Right lobe of liver (tissue), 6 donors: ENCODE measurements around the gene EPB41L1. TPM values are rescaled to one million over a fixed set of nuclear protein-coding genes. Genes with fewer than 3 reads are reported as not detected.

Source experiments
- ATAC-seq, 4 donors: fragments of 200-7000 bp; cut with Tn5 transposase; one replicate each; pipeline ENCODE4 v1.9.1; 2020; ENCODE audit warnings: mild to moderate bottlenecking in 4 of 4, moderate library complexity in 4 of 4
- DNase-seq, 3 donors: peaks; one replicate each; pipeline ENCODE4 v3.0.0-alpha.2; 2020
- H3K27ac ChIP-seq, 3 donors: fragments of 200-600 bp; one replicate each; pipeline ENCODE4 v1.8.0; 2022
- H3K27me3 ChIP-seq, 2 donors: fragments of 200-600 bp; one replicate each; pipeline ENCODE4 v1.8.0; 2022
- H3K36me3 ChIP-seq, 4 donors: fragments of 200-600 bp; sonication (generic) in 1 of 4; one replicate each; pipeline versions ENCODE4 v1.5.1 to v1.8.0; 2017 to 2022; ENCODE audit warnings: control low read depth in 1 of 4
- H3K4me1 ChIP-seq, 4 donors: fragments of 200-600 bp; sonication (generic) in 1 of 4; one replicate each; pipeline versions ENCODE4 v1.5.1 to v1.8.0; 2017 to 2022; ENCODE audit warnings: control low read depth in 1 of 4
- H3K4me3 ChIP-seq, 3 donors: fragments of 200-600 bp; one replicate each; pipeline ENCODE4 v1.8.0; 2022
- H3K9me3 ChIP-seq, 4 donors: fragments of 200-600 bp; sonication (generic) in 1 of 4; one replicate each; pipeline versions ENCODE4 v1.5.1 to v1.8.0; 2017 to 2022; ENCODE audit warnings: control low read depth in 1 of 4
- CTCF ChIP-seq, 4 donors: fragments of 200-600 bp in 3 of 4; fragments of 450-650 bp in 1 of 4; IDR thresholded peaks; one replicate each; pipeline versions ENCODE4 v1.5.1 to v1.8.0; 2016 to 2022; ENCODE audit warnings: antibody characterized with exemption in 4 of 4, mild to moderate bottlenecking in 2 of 4
- POLR2A ChIP-seq: fragments of 450-650 bp; IDR thresholded peaks from one replicate; pipeline ENCODE4 v1.6.1; 2017; ENCODE audit warnings: antibody characterized with exemption, mild to moderate bottlenecking
- WGBS: methylation state at CpG from one replicate; pipeline ENCODE4 v1.1.6; 2018; ENCODE audit warnings: low coverage, low lambda C conversion rate; ENCODE audit not compliant: insufficient coverage; ENCODE audit errors: missing lambda C conversion rate; 5-methylcytosine and 5-hydroxymethylcytosine counted together
- intact Hi-C, 2 donors: fragments of 100-400 bp; cut with DNase I; formaldehyde crosslinking; loops; one replicate each; pipeline versions ENCODE4 v1.11.2 to v1.14.1; 2022
- total RNA-seq, 6 experiments: library from RNA; depleted of rRNA in 2 of 6; stranded (reverse); fragments of >200 nt in 2 of 6; fragmentation: NEBNext Ultra II Directional in 3 of 6; extraction: Animal tissue kit (Norgen Biotek cat#: 25700) in 3 of 6; gene quantifications; one replicate each; pipeline versions ENCODE4 v1.1.0 to v1.2.4, GENCODE V29; 2016 to 2023
- donor health status: DM: no; HTN: yes; CAD: no.
- donor health status: DM: no; HTN: no; CAD: no.
- donor health status: DM: no; HTN: no; CAD: no.
- donor health status: DM: no; HTN: yes; CAD: no.
- donor health status: DM: no; HTN: yes; CAD: no.

EPB41L1 gene
- total RNA-seq, 6 experiments from 2014 or later = 3.1 to 13.2 (median 5.3) TPM

- TF ChIP-seq POLR2A = no peak
- Histone ChIP-seq H3K36me3 (no peaks in the 10 kb centered on the region), H3K4me1 (no peaks in the 10 kb centered on the region), H3K27me3 (no peaks in the 10 kb centered on the region), H3K4me3 (no peak overlapping the region), H3K9me3 (no peaks in the 10 kb centered on the region), H3K27ac (no peak overlapping the region)
- DNase-seq (no peak), ATAC-seq (no peak)
- intact Hi-C loops = no loop called here
- 46% methylated on average over 3 of the region's 3 CpGs for WGBS
Observed at GRCh38 chr20:36230019-36230418, 75.5 kb downstream of the EPB41L1 start.

GRCh38 chr20:36231331-36231730 is 76.8 kb downstream of the EPB41L1 start:
- H3K4me3 ChIP-seq = no peak overlapping the region
- intact Hi-C loops = no loop called here
- no peaks in the 10 kb centered on the region for H3K36me3 ChIP-seq
- H3K27ac ChIP-seq = no peak overlapping the region
- 80% methylated on average over 1 of the region's 7 CpGs for WGBS
- DNase-seq (no peak), ATAC-seq (no peak)
- H3K27me3 ChIP-seq = no peaks in the 10 kb centered on the region
- H3K9me3 ChIP-seq = no peaks in the 10 kb centered on the region
- H3K4me1 ChIP-seq = peaks cover 0 to 6% (median 0%) of the 10 kb centered on the region in 4 donors
- TF ChIP-seq CTCF (IDR thresholded peaks at IDR 0.05) (no peak), POLR2A (no peak)

GRCh38 chr20:36234771-36235320 is 80.3 kb downstream of the EPB41L1 start:
- no peak for ATAC-seq
- H3K4me1 ChIP-seq = peaks cover 0 to 26% (median 3%) of the 10 kb centered on the region in 4 donors
- intact Hi-C loops = no loop called here
- no peak for DNase-seq
- no peaks in the 10 kb centered on the region for H3K9me3 ChIP-seq
- no peak overlapping the region for H3K27ac ChIP-seq
- WGBS = 84% methylated on average over 3 of the region's 4 CpGs
- H3K27me3 ChIP-seq = no peaks in the 10 kb centered on the region
- TF ChIP-seq POLR2A (no peak), CTCF (IDR thresholded peaks at IDR 0.05) (no peak)
- no peak overlapping the region for H3K4me3 ChIP-seq
- H3K36me3 ChIP-seq = peaks cover 0 to 1% (median 0%) of the 10 kb centered on the region in 4 donors

GRCh38 chr20:36235892-36236785 is 81.6 kb downstream of the EPB41L1 start, which contains the start of gene AAR2:
Gene AAR2, plus strand, starts transcription at chr20:36236478. Its CDS starts 3,391 bp downstream, at chr20:36239869.
- Histone ChIP-seq H3K4me3 (peak within 1 kb of the TSS; percentile 64 to 85 (median 76)), H3K36me3 (peaks cover 0 to 14% (median 5%) of the 10 kb centered on the region in 4 donors), H3K27me3 (no peaks in the 10 kb centered on the region), H3K9me3 (no peaks in the 10 kb centered on the region), H3K27ac (peak within 1 kb of the TSS; percentile 10 to 77 (median 46)), H3K4me1 (peaks cover 0 to 26% (median 3%) of the 10 kb centered on the region in 4 donors)
- peak; percentile 29 for TF ChIP-seq POLR2A
- no peak for TF ChIP-seq CTCF (IDR thresholded peaks at IDR 0.05)
- WGBS = 4% methylated on average over 35 of the region's 44 CpGs
- ATAC-seq (peak; percentile 95 to 99 (median 98)), DNase-seq (peak; percentile 78 to 82 (median 82))
- intact Hi-C loops = no loop called here

GRCh38 chr20:36236786-36237121 is 82.2 kb downstream of the EPB41L1 start:
- peak overlapping the region; percentile 10 to 77 (median 46) for H3K27ac ChIP-seq
- DNase-seq (no peak), ATAC-seq (no peak)
- TF ChIP-seq POLR2A = no peak
- TF ChIP-seq CTCF (IDR thresholded peaks at IDR 0.05) = no peak
- intact Hi-C loops = no loop called here
- H3K4me3 ChIP-seq = peak overlapping the region; percentile 64 to 85 (median 76)
- peaks cover 0 to 26% (median 3%) of the 10 kb centered on the region in 4 donors for H3K4me1 ChIP-seq
- no peaks in the 10 kb centered on the region for H3K9me3 ChIP-seq
- H3K36me3 ChIP-seq = peaks cover 0 to 17% (median 7%) of the 10 kb centered on the region in 4 donors
- H3K27me3 ChIP-seq = no peaks in the 10 kb centered on the region
- 0% methylated on average over 6 of the region's 6 CpGs for WGBS
